HG02610 (cell line): Measurements from ENCODE around the gene LYSMD3.

Experiments used
- ATAC-seq: cut with Tn5 transposase; IDR thresholded peaks from one replicate; pipeline ENCODE4 v1.9.1; 2021; ENCODE audit warnings: mild to moderate bottlenecking, moderate library complexity; ENCODE audit not compliant: unreplicated experiment

The LYSMD3 gene

DNA sequence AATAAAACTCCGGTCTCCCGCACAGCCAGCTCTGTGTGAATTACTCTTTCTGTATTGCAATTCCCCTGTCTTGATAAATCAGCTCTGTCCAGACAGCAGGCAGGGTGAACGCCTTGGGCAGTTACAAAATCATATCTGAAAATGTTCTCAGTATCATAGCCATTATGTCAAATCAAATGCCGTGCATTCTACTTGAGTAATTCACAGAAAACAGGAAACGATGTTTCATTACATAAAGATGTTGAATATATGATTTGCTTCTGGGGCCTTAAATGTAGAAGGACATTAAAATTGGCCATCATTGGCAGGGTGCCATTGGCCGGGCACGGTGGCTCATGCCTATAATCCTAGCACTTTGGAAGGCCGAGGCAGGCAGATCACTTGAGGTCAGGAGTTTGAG lies 46.2 kb downstream of the LYSMD3 start:
- ATAC-seq: no peak

DNA sequence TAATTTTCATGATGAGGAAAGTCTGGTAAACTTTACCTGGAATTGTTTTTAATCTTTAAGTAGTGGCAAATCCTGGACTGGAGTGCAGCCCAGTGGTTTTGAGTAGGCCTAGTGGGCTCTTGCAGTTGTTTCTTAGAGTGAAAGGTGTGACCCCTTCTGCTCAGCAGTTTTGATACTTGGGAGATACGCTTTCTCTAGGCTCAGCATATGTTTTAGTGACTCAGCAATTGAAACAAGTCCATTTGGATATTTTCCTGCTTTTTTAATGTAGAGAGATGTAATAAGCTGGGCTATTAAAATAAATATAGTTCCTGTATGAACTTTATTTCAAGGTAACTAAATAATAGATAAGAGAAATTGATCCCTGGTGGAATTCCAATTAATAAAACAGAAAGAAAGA lies 48.7 kb downstream of the LYSMD3 start:
- no peak for ATAC-seq

DNA sequence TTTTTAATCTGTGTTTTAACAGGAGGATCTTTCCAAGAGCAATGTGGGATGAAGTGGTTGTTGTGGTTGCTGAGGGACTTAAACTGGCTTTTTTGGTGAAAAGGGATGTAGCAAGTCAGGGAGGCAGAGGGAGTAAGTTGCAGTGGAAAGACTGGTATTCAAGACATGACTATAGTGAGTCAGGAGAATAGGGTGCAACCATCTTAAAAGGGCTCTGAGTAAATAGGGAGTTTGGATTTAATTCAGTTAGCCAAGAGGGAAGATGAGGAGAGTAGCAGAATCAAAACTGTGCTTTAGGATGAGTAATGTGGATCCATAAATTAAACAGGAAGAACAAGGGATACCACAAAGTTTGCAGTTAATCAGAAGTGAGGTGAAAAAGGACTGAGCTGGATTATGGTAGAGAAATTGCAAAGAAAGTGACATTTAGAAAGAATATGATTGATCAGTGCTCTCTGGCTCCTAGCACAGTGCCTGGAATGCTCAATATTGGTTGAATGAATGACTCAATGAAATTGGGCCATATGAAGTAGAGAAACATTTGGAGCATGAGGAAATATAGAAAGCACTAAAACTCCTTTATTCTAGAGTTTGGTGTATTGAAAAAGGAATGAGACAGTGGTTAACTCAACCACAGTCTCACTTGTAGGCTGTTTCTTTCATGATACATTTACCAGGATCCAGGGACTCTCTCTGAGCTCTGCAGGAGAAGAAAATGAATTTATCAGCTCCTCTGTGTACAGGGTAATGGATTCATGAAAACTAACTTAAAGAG lies 49.6 kb downstream of the LYSMD3 start:
- no peak for ATAC-seq

DNA sequence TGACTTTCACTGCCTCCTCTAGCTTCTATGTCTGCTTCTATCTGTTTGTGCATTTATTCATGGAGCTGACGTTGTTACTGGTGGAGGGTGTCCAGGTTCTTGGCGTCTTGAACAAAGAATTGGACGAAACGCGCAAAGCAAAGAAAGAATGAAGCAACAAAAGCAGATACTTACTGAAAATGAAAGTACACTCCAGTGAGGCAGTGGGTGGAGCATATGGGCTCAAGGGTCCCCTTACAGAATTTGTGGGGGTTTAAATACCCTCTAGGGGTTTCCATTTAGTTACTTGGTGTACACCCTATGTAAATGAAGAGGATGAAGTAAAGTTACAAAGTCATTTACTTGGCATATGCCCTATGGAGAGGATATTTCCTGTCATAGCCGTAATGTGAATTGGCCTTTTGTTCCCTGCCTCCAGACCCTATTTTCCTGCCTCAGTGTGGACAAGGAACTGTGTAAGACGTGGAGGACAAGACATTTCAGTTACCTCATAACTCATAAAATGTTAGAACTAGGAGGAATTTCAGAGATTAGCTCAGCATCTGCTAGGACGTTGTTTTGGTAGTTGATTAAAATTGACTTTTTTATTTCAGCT lies 51.7 kb downstream of the LYSMD3 start:
- ATAC-seq: no peak

DNA sequence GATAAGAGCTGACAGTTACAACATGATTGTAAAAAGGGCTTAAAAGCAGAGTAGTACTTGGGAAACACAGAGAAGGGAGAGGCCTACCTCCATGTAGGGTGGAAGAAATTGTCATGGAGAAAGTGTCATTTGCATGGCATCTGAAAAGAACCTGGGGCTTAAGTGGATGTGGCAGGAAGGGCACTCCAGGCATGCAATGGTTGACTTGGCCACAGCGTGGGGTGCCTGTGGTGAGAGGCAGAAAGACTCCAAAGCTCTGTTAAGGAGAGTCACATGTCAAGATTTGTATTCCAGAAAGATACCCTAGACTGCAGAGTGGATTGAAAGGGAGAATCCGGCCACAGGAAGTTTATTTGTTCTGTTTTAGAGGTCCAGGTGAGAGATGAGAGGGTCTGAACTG lies 52.3 kb downstream of the LYSMD3 start:
- no peak for ATAC-seq

DNA sequence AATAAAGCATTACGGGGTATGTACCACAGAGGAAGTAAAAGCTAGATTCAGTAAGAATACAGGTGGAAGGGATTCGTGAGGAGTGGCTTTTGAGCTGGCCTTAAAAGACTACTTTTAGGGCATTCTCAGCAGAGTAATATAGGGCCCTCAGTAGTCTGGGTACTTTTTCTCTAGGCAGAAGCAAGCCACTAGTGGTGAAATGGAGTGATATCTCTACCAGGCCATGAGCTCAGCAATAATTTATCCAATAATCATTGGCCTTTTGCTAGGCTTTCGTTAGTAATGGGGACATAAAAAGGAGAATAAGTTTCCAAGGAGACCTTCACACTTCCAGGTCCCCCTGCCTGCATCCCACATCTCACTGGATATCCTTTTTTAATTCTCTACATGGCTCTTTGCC lies 53.0 kb downstream of the LYSMD3 start:
- ATAC-seq: no peak

DNA sequence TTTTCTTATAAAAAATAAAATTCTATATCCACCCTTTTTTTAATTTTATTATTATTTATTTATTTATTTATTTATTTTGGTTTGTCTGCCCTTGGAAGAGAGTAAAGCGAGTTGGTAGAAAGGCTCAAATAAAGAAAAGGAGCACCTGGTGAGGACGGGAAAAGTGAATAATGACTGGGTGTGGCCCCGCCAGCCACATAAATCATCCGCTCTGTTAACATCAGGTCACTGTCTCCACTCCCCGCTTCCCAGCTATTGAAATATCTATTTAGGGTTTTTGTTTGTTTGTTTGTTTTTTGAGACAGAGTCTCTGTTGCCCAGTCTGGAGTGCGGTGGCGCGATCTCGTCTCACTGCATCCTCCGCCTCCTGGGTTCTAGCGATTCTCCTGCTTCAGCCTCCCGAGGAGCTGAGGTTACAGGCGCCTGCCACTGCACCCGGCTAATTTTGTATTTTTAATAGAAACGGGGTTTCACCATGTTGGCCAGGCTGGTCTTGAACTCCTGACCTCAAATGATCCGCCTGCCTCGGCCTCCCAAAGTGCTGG lies 53.9 kb downstream of the LYSMD3 start:
- no peak for ATAC-seq

DNA sequence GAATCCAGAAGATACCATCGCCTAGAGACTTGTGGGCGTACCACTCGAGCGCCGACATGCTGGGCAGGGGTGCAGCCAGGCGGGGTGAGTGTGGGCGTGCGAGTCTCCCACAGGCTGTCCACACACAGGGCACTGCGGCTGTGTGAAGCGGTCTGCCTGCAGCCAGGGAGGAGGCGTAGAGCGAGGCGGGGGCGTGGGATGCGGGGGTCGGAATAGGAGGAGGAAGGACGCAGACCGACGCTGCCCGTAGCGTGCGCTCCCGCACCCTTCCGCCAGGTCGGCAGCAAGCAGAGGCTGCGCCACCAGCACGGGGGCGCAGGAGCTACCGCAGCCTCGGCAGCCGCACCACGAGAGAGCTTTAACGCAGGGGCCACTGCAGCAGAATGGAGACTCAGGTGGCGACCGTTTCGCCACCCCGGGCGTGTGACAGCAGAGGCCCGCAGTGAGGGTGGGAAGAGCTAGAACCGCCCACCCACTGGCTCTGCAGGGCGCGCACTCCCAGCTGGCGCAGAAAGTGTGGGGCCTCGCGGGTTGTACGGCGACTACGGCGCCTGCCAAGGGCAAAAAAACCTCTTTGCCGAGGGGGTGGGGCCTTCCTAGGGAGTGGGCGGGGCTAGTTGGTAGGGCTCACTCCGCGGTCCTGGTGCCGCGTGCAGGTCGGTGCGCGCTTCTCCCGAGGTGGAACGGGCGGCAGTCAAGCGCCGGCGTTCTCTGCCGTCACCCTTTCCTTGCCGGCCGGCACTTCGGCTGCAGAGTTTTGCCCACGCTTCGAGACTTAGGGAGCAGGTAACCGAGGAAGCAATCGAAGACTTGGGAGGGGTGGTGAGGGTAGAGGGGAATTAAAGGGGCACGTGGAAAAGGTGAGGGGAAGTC lies 54.9 kb downstream of the LYSMD3 start, which contains the start of the genes MBLAC2 and POLR3G:
Gene MBLAC2 (minus strand): TSS at position 537 of the 873 bp plus-strand sequence. CDS start 479 bp downstream, at position 58.
Gene POLR3G (plus strand): TSS at position 630 of the 873 bp plus-strand sequence. CDS start 10,704 bp downstream, outside the sequence.
- ATAC-seq: peak; percentile 93

DNA sequence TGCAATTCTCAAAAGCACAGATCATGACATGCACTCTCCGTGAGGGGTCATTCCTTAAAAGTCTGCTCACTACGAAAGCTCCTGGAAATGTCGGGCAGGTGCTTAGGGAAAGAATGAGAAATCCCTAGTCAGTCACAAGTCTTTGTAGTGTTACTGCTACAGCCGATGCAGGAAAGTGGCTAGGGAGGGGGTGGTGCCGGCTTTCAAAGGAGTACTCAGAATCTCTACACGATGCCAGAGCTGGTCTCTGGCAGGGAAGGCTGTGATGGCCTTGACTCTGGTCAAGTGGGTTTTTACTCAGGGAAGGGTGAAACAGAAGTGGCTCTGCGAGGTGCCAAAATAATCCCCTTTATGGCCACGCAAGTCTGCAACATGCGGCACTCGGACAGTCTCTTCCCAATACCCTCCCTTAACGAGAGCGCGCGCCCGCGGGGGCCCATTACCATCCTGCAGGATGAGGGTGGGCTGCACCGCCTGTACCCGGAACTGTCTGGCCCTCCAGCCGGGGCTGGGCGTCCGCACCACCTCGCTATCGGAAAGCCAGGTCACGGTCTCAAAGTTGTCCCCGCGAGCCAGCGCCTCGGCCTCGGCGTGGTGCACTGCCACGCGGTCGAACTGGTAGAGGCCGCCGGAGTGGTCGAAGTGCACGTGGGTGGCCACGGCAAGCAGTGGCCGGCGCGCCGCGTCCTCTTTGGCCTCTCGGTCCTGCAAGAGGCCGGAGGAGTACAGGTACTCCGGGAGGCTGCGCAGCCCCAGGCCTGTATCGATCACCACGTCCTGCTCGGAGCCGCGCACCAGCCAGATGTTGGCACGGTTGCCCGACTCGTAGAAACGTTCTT lies 55.8 kb downstream of the LYSMD3 start:
- peak; percentile 12 for ATAC-seq

DNA sequence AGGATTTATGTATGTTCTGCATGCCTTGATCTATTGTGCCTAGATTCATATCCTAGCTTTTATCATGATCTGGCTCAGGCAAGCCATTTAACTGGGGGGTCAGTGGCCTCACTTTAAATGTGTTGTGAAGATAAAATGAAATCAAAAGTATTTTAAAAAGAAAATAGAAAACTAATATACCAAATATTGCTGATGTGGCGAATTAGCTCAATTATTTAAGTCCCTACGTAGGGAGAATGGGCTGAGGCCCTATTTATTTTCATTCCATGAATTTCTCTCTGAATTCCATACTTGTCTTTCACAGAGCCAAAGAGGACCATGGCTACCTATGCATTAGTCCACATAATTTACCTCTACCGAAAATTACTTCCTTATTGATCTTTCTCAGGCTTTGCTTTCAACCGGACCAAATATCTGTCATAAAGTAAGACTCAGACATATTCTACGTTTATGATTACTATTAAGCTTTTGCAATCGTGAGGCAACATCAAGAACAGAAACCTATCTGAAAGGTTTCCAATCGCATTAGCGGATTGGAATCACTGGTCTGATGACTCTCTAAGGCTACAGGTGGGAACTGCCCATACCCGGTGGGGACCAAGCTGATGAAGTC lies 56.5 kb downstream of the LYSMD3 start:
- peak; percentile 0 for ATAC-seq
